DOHH2 (cell line): Measurements from ENCODE around the gene HERC2.

Experiments
- EZH2phosphoT487 ChIP-seq: fragments of 200-600 bp; sonication (generic); IDR thresholded peaks from 2 replicates; pipeline ENCODE4 v1.6.1; 2017; ENCODE audit warnings: borderline replicate concordance, mild to moderate bottlenecking, antibody characterized with exemption, low read length, moderate library complexity, mixed read lengths
- TF ChIP-seq, protein P1 (sequence below): fragments of 200-600 bp; sonication (generic); IDR thresholded peaks from one replicate; pipeline ENCODE4 v1.5.1; 2014; ENCODE audit warnings: antibody characterized with exemption, mild to moderate bottlenecking, low read depth, low read length; ENCODE audit not compliant: poor library complexity, severe bottlenecking

DNA sequence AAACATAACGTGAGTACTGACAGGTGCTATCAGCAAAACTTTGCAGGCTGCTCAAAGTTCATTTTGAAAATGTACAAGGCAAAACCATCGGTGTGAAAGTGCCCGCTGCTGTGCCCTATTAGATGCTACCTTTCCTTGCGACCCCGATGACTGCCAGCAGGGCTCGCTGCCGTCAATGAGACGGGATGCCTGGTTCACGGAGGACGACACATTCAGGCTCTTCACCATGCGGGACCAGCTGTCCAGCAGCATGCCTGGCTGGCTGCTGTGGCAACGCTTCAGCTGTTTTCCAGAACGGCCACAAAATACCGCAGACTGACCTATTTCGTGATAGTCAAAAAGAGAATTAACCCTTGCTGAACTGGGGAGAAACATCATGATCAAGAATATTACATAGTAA, 130.1 kb downstream of the HERC2 start:
- TF ChIP-seq, protein P1, sequence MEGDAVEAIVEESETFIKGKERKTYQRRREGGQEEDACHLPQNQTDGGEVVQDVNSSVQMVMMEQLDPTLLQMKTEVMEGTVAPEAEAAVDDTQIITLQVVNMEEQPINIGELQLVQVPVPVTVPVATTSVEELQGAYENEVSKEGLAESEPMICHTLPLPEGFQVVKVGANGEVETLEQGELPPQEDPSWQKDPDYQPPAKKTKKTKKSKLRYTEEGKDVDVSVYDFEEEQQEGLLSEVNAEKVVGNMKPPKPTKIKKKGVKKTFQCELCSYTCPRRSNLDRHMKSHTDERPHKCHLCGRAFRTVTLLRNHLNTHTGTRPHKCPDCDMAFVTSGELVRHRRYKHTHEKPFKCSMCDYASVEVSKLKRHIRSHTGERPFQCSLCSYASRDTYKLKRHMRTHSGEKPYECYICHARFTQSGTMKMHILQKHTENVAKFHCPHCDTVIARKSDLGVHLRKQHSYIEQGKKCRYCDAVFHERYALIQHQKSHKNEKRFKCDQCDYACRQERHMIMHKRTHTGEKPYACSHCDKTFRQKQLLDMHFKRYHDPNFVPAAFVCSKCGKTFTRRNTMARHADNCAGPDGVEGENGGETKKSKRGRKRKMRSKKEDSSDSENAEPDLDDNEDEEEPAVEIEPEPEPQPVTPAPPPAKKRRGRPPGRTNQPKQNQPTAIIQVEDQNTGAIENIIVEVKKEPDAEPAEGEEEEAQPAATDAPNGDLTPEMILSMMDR = no peak
- TF ChIP-seq EZH2phosphoT487 = no peak
